SU-DHL-6 (cell line): ENCODE results near the gene SDC3.

Source experiments
- EZH2phosphoT487 ChIP-seq: fragments of 200-600 bp; sonication (generic), shearing (Covaris generic); conservative IDR thresholded peaks from 2 replicates; pipeline ENCODE4 v1.6.1; 2018; ENCODE audit warnings: mild to moderate bottlenecking, antibody characterized with exemption, low read length, moderate library complexity, mixed read lengths
- TF ChIP-seq, protein P1 (sequence below): fragments of 200-600 bp; sonication (generic); IDR thresholded peaks from one replicate; pipeline ENCODE4 v1.5.1; 2017; ENCODE audit warnings: antibody characterized with exemption, mild to moderate bottlenecking, low read length, moderate library complexity; ENCODE audit not compliant: insufficient read depth, poor library complexity, severe bottlenecking

DNA sequence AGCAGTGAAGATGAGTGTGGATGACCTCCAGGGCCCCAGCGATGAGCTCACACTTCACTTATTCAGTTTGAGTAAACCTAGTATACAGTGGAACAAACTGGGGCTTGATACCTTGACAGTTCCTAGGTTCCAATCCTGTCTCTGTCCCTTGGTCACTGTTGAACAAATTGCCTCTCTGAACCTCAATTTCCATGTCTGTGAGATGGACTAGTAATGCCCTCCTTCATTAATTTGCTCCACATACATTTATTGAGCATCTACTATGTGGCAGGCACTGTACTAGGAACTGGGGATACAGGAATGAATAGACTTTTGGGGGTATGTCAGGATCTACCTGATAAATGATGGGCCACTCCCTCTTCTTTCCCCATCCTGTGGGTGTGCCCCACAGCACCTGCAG lies 57.3 kb downstream of the SDC3 start:
- TF ChIP-seq, protein P1, sequence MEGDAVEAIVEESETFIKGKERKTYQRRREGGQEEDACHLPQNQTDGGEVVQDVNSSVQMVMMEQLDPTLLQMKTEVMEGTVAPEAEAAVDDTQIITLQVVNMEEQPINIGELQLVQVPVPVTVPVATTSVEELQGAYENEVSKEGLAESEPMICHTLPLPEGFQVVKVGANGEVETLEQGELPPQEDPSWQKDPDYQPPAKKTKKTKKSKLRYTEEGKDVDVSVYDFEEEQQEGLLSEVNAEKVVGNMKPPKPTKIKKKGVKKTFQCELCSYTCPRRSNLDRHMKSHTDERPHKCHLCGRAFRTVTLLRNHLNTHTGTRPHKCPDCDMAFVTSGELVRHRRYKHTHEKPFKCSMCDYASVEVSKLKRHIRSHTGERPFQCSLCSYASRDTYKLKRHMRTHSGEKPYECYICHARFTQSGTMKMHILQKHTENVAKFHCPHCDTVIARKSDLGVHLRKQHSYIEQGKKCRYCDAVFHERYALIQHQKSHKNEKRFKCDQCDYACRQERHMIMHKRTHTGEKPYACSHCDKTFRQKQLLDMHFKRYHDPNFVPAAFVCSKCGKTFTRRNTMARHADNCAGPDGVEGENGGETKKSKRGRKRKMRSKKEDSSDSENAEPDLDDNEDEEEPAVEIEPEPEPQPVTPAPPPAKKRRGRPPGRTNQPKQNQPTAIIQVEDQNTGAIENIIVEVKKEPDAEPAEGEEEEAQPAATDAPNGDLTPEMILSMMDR: no peak
- TF ChIP-seq EZH2phosphoT487: no peak
